GM12872 (cell line): Measurements from ENCODE around the gene TEAD1.

Experiments used
- TF ChIP-seq, protein P1 (sequence below): IDR thresholded peaks from 3 replicates; pipeline ENCODE4 v1.5.1; 2011; ENCODE audit warnings: low read depth, mild to moderate bottlenecking, low read length, moderate library complexity; ENCODE audit not compliant: insufficient read depth

TEAD1 gene

DNA sequence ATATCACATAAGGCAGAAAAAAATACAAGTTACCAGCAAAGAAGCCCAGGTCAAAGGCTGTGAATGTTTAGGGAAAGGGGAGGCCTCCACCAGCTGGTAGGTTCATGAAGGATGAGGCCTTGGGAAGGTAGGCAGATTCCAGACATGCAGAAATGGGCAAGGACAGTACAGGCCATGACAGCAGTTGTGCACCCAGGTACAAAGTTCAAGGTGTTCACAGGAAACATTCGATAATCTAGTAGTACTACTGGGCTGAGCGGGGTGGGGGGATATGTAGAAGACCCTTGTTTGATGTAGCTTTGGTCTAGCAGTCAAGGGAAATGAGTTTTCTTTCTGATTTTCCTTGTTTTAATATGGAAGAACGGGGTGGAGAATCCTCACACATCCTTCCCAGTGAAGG lies 182.1 kb downstream of the TEAD1 start:
- TF ChIP-seq, protein P1, sequence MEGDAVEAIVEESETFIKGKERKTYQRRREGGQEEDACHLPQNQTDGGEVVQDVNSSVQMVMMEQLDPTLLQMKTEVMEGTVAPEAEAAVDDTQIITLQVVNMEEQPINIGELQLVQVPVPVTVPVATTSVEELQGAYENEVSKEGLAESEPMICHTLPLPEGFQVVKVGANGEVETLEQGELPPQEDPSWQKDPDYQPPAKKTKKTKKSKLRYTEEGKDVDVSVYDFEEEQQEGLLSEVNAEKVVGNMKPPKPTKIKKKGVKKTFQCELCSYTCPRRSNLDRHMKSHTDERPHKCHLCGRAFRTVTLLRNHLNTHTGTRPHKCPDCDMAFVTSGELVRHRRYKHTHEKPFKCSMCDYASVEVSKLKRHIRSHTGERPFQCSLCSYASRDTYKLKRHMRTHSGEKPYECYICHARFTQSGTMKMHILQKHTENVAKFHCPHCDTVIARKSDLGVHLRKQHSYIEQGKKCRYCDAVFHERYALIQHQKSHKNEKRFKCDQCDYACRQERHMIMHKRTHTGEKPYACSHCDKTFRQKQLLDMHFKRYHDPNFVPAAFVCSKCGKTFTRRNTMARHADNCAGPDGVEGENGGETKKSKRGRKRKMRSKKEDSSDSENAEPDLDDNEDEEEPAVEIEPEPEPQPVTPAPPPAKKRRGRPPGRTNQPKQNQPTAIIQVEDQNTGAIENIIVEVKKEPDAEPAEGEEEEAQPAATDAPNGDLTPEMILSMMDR, result no peak

DNA sequence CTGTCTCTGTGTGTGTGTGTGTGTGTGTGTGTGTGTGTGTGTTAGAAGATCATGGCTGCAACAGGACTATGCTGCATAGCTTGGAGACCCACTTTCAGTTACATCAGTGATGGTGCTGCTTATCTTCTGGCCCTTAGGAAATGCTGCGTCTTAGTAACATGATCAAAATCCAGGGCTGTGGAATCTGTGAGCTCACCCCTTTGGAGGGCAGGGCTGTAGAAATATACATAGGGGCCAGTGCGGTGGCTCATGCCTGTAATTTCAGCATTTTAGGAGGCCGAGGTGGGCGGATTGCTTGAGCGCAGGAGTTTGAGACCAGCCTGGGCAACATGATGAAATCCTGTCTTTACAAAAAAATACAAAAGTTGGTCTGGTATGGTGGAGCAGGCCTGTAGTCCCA lies 183.4 kb downstream of the TEAD1 start:
- TF ChIP-seq, protein P1, result no peak

DNA sequence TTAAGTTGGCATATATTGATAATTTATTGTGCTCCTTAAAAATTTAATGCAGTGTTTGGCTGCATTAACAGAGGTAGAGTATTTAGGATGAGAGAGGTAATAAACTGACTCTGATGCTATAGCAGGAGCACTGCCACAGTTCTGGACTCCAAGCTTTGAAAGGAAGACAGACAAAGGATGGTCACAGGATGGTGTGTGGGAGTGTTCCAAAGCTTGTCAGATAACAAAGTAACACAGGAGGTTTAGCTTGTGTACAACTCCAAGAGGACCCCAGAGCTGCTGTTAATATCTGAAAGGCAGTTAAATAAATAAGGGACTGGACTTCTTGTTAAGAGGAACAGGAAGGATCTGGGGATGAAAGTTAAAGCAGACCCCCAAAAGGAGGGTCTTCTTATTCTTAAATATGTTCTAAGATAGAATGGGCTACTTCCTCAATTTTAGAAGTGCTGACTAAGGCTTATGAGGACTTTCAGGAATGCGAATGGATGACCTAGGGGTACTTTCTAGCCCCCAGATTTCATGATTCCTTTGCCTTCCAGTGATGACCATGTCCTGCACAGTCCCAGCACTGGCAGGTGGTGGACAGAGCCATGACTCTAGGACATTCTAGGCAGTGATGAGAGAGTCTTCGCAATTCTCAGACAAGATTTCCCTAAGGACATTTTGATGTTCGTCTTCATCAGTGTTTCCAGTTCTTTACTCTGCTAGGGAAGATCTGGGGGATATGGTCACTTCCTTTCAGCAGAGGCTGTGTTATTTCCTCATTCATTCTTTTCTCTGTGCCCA lies 185.8 kb downstream of the TEAD1 start:
- TF ChIP-seq, protein P1, result no peak

DNA sequence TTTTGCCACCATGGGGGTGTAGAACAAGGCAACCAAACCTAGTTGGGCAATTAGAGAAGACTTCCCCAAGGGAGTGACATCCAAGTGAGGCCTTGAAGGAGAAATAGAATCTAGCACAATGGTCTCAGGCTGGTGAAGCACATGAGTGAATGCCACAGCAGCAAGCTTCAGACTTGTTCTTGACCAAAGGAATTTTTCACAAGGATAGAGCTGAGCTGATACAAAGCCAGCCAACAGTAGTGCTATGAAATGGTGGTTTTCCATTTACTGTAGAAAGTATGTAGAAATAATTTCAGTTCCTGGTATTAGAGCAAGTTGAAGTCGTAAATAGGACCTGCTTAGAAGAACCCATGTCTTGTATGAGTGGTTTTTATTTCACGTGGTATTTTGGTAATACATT lies 186.6 kb downstream of the TEAD1 start:
- TF ChIP-seq, protein P1, result no peak

DNA sequence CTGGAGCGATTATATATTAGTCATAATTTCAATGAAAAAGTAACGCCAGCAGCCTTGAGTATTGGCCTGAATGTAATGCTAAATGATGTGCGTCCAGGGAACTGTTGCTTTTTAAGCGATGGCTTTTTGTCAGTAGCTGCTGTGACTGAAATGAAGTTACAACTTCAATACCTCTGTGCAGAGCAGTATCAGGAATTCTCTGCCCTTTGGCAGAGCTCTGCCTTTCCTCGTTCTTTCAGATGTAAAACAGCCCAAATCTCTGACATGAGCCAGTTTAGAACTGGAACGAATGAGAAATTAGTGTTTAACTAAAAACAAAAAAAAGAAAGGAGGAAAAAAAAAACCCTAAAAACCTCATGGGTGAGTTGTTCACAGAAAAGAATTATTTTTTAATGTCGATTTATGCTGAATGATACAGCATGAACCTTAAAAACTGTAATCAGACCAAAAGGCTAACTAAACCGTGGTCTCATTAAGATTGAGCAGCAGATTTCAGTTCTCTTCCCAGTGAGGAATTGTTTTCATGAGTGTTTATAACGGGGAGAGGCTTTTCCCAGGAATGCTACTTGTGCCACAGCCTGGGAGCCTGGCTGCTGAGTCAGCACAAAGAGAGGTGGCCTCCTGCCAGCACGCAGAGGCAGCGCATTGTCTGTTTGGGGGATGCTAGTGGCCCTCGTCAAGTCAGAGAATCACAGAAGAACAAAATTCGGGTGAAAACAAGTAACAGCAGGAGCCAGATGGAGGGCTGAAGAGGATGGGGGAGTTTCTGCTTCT lies 188.7 kb downstream of the TEAD1 start:
- TF ChIP-seq, protein P1, result no peak

DNA sequence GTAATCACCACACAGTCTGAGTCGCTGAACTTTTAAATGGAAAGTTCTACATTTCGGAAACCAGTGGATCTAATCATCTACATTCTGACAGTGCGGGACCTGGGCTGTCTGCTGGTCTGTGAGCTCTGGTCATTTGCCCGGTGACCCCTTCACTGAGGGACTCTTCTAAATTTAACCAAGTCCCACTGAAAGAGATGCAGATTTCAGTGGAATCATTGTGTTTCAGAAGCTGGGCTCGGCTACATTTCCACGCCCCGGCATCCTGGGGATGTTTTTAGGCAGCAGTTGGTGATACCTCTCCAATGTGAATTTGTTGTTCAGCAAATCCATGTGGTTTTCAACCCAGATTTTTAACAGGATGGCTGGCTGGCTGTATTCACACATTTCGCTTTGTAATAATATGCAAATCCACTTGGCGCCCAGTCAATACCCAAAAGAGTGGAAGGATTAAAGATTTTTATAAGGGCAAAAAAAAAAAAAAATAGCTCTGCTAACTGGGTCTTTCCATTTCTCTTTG lies 189.4 kb downstream of the TEAD1 start:
- TF ChIP-seq, protein P1, result no peak
